Measurements from ENCODE around the gene GPC3.

The GPC3 gene

DNA sequence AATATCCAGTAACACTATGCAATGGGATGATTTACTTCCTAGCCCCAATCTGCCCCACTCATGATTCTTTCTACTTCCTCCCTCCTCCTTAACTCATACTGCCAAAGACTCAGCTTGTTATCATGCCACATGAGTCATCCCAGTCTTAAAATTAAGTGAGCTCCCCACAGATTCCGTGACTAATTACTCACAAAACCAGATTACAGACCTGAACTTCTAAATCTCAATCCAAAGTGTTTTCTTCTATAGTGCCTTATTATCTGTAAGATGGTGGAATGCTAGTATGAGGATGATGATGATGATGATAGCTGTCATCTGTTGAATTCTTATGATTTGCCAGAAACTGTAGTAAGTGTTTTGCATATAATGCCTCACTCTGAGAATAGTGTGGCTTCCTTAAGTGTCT is 27.7 kb upstream of the GPC3 start:
- H3K36me3 ChIP-seq (ENCODE audit: control insufficient read depth in 2 of 2, insufficient read depth in 1 of 2, low read length in 2 of 2): no peaks in the 10 kb centered on the region
- H3K27ac ChIP-seq (ENCODE audit: extremely low read depth, low read depth, low read length): peak overlapping the region; percentile 18; the same call in 1 of the 2 replicates
- ChIA-PET POLR2A (interaction anchor here (0.8 kb wide), 1 partner anchor 545 kb away, joined by 3 read pairs; no protein-coding TSS in a partner anchor), CTCF (interaction anchor here (1.0 to 1.1 kb wide), 2 partner anchors 47 to 221 kb away, joined by 3 to 5 read pairs; no protein-coding TSS in a partner anchor)
- no peak overlapping the region for H3K4me3 ChIP-seq (ENCODE audit: low read depth, low read length)
- no peaks in the 10 kb centered on the region for H3K9me3 ChIP-seq (ENCODE audit: control insufficient read depth, insufficient read depth, low read depth, low read length)
- H3K4me1 ChIP-seq (ENCODE audit: control insufficient read depth, insufficient read depth, low read length): no peaks in the 10 kb centered on the region; the same call in none of the 2 replicates
- TF ChIP-seq, protein P1, sequence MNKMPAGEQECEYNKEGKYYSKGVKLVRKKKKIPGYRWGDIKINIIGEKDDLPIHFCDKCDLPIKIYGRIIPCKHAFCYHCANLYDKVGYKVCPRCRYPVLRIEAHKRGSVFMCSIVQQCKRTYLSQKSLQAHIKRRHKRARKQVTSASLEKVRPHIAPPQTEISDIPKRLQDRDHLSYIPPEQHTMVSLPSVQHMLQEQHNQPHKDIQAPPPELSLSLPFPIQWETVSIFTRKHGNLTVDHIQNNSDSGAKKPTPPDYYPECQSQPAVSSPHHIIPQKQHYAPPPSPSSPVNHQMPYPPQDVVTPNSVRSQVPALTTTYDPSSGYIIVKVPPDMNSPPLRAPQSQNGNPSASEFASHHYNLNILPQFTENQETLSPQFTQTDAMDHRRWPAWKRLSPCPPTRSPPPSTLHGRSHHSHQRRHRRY (tag by site-specific recombination; IDR thresholded peaks at IDR 0.05): no peak
- TF ChIP-seq KLF16 (tag by site-specific recombination; IDR thresholded peaks at IDR 0.05) (peak; percentile 14; the same call in 1 of the 2 replicates), SCRT2 (tag by site-specific recombination; IDR thresholded peaks at IDR 0.05) (peak; percentile 69), ZBTB20 (tag by site-specific recombination; IDR thresholded peaks at IDR 0.05) (0 out of 2 replicates have a peak, but pooled peaks have one; percentile 32), MZF1 (tag by site-specific recombination; IDR thresholded peaks at IDR 0.05; ENCODE audit: borderline replicate concordance) (peak; percentile 70; the same call in 1 of the 2 replicates), SALL2 (tag by site-specific recombination; IDR thresholded peaks at IDR 0.05; ENCODE audit: borderline replicate concordance) (no peak), ZNF558 (tag by site-specific recombination; IDR thresholded peaks at IDR 0.05) (0 out of 2 replicates have a peak, but pooled peaks have one; percentile 35), ZNF600 (tag by site-specific recombination; IDR thresholded peaks at IDR 0.05) (peak; percentile 37; the same call in 1 of the 2 replicates), ZNF335 (tag by site-specific recombination; conservative IDR thresholded peaks at IDR 0.05) (0 out of 2 replicates have a peak, but pooled peaks have one; percentile 26), GLIS1 (tag by site-specific recombination; IDR thresholded peaks at IDR 0.05) (peak; percentile 75), ZNF791 (tag by site-specific recombination; IDR thresholded peaks at IDR 0.05) (no peak), ZBTB21 (tag by site-specific recombination; IDR thresholded peaks at IDR 0.05) (0 out of 2 replicates have a peak, but pooled peaks have one; percentile 61), ZEB2 (tag by site-specific recombination; IDR thresholded peaks at IDR 0.05) (peak; percentile 93), ZFP69B (tag by site-specific recombination; IDR thresholded peaks at IDR 0.05) (peak; percentile 45; the same call in 1 of the 2 replicates), SP7 (tag by site-specific recombination; IDR thresholded peaks at IDR 0.05) (peak; percentile 94), ZNF792 (tag by site-specific recombination; IDR thresholded peaks at IDR 0.05) (no peak), ZFHX2 (tag by site-specific recombination; conservative IDR thresholded peaks at IDR 0.05) (0 out of 2 replicates have a peak, but pooled peaks have one; percentile 6), TCF7L2 (IDR thresholded peaks at IDR 0.05; ENCODE audit: borderline replicate concordance, low read depth, low read length) (peak; percentile 43; the same call in 1 of the 2 replicates), FEZF1 (tag by site-specific recombination; IDR thresholded peaks at IDR 0.05) (peak; percentile 77), ZSCAN23 (tag by site-specific recombination; IDR thresholded peaks at IDR 0.05) (peak; percentile 50; the same call in 1 of the 2 replicates)
- TF ChIP-seq, protein P2, sequence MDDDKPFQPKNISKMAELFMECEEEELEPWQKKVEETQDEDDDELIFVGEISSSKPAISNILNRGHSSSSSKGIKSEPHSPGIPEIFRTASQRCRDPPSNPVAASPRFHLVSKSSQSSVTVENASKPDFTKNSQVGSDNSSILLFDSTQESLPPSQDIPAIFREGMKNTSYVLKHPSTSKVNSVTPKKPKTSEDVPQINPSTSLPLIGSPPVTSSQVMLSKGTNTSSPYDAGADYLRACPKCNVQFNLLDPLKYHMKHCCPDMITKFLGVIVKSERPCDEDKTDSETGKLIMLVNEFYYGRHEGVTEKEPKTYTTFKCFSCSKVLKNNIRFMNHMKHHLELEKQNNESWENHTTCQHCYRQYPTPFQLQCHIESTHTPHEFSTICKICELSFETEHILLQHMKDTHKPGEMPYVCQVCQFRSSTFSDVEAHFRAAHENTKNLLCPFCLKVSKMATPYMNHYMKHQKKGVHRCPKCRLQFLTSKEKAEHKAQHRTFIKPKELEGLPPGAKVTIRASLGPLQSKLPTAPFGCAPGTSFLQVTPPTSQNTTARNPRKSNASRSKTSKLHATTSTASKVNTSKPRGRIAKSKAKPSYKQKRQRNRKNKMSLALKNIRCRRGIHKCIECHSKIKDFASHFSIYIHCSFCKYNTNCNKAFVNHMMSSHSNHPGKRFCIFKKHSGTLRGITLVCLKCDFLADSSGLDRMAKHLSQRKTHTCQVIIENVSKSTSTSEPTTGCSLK (tag by site-specific recombination; IDR thresholded peaks at IDR 0.05): no peak
- TF ChIP-seq, protein P3, sequence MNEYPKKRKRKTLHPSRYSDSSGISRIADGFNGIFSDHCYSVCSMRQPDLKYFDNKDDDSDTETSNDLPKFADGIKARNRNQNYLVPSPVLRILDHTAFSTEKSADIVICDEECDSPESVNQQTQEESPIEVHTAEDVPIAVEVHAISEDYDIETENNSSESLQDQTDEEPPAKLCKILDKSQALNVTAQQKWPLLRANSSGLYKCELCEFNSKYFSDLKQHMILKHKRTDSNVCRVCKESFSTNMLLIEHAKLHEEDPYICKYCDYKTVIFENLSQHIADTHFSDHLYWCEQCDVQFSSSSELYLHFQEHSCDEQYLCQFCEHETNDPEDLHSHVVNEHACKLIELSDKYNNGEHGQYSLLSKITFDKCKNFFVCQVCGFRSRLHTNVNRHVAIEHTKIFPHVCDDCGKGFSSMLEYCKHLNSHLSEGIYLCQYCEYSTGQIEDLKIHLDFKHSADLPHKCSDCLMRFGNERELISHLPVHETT (tag by site-specific recombination; IDR thresholded peaks at IDR 0.05): peak; percentile 58; the same call in 1 of the 2 replicates
- TF ChIP-seq, protein P4, sequence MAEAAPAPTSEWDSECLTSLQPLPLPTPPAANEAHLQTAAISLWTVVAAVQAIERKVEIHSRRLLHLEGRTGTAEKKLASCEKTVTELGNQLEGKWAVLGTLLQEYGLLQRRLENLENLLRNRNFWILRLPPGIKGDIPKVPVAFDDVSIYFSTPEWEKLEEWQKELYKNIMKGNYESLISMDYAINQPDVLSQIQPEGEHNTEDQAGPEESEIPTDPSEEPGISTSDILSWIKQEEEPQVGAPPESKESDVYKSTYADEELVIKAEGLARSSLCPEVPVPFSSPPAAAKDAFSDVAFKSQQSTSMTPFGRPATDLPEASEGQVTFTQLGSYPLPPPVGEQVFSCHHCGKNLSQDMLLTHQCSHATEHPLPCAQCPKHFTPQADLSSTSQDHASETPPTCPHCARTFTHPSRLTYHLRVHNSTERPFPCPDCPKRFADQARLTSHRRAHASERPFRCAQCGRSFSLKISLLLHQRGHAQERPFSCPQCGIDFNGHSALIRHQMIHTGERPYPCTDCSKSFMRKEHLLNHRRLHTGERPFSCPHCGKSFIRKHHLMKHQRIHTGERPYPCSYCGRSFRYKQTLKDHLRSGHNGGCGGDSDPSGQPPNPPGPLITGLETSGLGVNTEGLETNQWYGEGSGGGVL (tag by site-specific recombination; IDR thresholded peaks at IDR 0.05): peak; percentile 63
- TF ChIP-seq, protein P5, sequence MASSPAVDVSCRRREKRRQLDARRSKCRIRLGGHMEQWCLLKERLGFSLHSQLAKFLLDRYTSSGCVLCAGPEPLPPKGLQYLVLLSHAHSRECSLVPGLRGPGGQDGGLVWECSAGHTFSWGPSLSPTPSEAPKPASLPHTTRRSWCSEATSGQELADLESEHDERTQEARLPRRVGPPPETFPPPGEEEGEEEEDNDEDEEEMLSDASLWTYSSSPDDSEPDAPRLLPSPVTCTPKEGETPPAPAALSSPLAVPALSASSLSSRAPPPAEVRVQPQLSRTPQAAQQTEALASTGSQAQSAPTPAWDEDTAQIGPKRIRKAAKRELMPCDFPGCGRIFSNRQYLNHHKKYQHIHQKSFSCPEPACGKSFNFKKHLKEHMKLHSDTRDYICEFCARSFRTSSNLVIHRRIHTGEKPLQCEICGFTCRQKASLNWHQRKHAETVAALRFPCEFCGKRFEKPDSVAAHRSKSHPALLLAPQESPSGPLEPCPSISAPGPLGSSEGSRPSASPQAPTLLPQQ (tag by site-specific recombination; IDR thresholded peaks at IDR 0.05): peak; percentile 37; the same call in 1 of the 2 replicates
- TF ChIP-seq, protein P6, sequence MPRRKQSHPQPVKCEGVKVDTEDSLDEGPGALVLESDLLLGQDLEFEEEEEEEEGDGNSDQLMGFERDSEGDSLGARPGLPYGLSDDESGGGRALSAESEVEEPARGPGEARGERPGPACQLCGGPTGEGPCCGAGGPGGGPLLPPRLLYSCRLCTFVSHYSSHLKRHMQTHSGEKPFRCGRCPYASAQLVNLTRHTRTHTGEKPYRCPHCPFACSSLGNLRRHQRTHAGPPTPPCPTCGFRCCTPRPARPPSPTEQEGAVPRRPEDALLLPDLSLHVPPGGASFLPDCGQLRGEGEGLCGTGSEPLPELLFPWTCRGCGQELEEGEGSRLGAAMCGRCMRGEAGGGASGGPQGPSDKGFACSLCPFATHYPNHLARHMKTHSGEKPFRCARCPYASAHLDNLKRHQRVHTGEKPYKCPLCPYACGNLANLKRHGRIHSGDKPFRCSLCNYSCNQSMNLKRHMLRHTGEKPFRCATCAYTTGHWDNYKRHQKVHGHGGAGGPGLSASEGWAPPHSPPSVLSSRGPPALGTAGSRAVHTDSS (tag by site-specific recombination; IDR thresholded peaks at IDR 0.05): peak; percentile 83
- TF ChIP-seq, protein P7, sequence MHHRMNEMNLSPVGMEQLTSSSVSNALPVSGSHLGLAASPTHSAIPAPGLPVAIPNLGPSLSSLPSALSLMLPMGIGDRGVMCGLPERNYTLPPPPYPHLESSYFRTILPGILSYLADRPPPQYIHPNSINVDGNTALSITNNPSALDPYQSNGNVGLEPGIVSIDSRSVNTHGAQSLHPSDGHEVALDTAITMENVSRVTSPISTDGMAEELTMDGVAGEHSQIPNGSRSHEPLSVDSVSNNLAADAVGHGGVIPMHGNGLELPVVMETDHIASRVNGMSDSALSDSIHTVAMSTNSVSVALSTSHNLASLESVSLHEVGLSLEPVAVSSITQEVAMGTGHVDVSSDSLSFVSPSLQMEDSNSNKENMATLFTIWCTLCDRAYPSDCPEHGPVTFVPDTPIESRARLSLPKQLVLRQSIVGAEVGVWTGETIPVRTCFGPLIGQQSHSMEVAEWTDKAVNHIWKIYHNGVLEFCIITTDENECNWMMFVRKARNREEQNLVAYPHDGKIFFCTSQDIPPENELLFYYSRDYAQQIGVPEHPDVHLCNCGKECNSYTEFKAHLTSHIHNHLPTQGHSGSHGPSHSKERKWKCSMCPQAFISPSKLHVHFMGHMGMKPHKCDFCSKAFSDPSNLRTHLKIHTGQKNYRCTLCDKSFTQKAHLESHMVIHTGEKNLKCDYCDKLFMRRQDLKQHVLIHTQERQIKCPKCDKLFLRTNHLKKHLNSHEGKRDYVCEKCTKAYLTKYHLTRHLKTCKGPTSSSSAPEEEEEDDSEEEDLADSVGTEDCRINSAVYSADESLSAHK (tag by site-specific recombination; IDR thresholded peaks at IDR 0.05): peak; percentile 74

Data from HEK293 (cell line).